Hematopoietic multipotent progenitor cell treated with erythropoietin and hydrocortisone succinate and interleukin-3 and kit ligand, for 6 days (in vitro differentiated cells): ENCODE data around the gene POLRMT.
"Not testable (repeated sequence)": the region's sequence is repeated elsewhere in the genome, so short reads cannot be mapped to it uniquely, and the experiment has no call there.

Experiments used
- DNase-seq: peaks from one replicate; pipeline ENCODE4 v3.0.0-alpha.2; 2015

POLRMT gene

DNA sequence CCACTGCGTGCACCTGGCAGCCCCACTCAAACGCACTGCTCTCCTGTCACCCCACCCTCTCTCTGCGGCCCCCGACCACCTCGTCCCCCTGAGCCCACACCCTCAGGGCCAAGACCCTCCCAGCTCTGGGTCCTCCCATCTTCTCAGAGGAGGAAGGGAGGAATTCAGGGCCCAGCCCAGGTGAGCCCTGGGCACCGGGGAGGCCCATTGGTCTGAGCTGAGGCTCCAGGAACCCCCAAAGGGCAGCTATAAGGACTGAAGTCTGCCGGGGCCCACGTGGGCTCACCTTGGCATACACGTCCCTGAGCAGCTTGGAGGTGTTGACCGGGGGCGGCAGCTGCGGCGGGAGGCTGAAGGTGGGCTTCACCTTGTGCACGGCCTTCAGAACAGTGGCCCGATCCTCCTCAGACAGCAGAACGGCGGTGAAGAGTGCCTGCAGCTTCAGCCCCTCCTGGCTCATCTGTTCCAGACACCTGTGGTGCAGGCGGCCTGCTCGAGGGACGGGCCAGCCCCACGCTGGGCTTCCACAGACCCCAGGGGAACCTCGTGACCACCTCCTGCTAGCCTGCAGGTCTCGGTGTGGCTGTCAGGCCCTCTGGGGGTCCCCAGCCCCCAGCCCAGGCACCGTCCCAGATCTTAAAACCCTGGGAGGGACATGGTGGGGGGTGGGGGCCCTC lies 8.8 kb downstream of the POLRMT start:
- no peak for DNase-seq

DNA sequence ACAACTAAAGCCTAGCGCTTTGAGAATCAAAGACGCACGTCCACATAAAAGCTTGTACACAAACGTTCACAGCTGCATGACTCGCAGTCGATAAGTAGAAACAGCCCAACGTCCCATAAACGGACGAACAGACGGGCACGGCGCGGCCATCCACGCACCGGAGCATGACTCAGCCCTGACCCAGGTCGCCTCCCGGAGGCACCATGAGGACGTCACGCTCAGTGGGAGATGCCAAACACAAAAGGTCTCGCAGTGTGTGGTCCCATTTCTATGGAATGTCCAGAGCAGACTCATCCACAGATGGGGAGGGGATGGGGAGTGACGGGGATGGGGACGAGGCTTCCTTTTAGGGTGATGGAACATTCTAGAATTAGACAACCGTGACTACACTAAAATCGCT lies 9.4 kb downstream of the POLRMT start:
- no peak for DNase-seq

- no peak for DNase-seq
Observed at GRCh38 chr19:623175-623916, 10.0 kb downstream of the POLRMT start.

GRCh38 chr19:622666-623065 lies 10.7 kb downstream of the POLRMT start:
- DNase-seq, result no peak

DNA sequence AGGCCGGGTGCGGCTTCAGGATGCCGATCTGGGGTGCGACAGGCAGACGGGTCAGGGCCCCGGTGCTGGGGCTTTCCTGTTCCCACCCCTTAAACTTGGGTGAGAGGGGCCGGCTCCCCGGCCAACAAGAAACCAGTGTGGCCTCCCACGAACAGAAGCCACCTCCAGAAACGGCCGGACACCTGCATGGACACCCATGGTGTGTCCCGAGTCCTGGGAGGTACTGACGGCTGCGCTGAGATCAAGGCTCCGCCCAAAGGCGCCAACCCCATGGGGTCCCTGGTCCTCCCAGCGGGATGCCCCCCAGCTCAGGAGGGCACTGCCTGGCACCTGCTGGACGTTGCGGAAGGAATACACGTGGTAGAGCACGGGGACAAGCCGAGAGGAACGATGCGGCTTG lies 11.5 kb downstream of the POLRMT start:
- no peak for DNase-seq

GRCh38 chr19:621191-621590 lies 12.1 kb downstream of the POLRMT start:
- not testable (repeated sequence) for DNase-seq

DNA sequence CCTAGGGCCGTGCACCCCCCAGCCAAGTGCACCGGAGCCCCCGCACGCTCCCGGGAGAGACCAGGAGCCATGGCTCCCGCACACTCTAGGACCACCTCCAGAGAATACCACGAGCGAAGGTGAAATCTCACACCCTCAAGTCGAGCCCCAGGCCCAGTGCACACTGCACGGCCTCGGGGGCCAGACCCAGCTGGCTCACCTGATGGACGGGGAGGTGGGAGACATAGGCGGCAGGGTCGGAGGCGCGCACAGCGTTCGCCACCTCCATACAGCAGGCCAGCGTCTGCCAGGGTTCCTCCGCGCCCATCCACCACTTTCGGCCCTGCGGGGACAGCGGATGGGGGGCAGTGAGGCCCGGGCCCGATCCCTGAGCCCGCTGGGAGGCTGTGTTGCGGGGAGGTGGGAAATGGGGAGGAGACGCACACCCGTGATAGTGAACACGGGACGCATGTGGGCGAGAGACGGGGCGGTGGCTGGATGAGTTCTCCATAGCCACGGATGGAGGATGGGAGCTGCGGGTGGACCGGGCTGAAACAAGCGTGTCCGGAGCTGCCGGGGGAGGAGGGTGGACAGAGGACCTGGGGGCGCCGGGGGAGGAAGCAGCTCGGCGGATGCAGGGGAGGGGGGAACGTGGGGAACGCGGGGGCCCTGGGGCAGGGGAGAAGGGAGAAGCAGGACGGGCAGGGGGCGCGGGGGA lies 13.0 kb downstream of the POLRMT start:
- no peak for DNase-seq

DNA sequence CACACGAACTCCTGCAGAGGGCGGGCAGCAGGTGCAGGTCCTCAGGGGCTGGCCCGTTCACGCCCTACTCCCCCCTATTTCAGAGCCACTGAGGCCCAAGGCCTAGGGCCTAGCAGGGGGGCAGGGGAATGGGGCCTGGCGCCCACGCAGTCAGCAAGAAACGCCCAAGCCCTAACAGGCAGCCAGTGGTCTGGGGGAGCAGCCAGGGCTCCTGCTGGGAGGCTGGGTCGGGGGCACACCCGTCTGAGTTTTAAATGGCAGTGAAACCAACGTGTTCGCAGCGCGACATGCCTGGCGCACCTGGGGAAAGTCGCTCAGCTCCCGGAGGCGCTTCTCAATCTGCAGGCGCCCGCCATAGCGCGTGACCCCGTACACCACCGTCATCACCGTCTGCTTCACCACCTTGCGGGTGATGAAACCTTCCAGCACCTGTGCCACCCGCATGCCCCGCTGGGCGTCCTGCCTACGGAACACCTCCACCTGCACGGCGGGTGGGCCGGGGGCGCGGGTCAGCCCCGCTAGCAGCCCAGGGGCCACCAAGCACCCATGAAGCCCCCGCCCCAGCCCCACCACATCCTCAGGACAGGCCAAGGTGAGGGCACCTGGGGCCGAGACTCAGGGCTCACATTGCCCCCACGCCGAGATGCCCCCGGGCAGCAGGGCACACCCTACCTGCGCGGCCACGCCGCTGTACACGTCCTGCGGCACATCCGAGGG lies 13.9 kb downstream of the POLRMT start:
- DNase-seq, result no peak

GRCh38 chr19:618674-619285 lies 14.6 kb downstream of the POLRMT start:
- DNase-seq, result no peak

- DNase-seq, result no peak
Observed at GRCh38 chr19:618247-618619, 15.1 kb downstream of the POLRMT start.

GRCh38 chr19:617551-618246 lies 15.6 kb downstream of the POLRMT start:
- no peak for DNase-seq

DNA sequence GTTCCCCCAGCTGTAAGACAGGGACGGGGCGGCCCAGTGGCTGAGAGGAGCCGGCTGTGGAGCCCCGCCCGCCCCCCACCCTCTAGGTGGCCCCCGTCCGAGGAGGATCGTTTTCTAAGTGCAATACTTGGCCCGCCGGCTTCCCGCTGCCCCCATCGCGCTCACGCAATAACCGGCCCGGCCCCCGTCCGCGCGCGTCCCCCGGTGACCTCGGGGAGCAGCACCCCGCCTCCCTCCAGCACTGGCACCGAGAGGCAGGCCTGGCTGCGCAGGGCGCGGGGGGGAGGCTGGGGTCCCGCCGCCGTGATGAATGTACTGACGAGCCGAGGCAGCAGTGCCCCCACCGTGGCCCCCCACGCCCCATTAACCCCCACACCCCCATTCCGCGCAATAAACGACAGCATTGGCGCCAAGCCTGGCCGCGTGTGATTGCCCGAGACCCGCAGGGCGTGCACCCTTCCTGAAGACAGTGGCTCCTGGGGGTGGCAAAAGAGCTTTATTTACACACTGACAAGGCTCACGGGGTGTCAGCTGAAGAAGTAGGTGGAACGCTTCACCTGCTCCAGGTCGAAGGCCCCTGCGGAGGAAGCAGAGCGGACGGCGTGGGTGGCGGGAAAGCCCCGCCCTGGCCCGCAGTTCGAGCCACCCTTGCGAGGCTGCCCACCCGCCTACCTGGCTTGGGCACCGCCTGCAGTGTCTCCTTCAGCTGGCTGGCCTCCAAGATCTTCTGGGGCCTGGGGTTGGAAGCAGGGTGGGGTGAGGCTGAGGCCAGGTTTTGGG lies 16.4 kb downstream of the POLRMT start:
- no peak for DNase-seq

DNA sequence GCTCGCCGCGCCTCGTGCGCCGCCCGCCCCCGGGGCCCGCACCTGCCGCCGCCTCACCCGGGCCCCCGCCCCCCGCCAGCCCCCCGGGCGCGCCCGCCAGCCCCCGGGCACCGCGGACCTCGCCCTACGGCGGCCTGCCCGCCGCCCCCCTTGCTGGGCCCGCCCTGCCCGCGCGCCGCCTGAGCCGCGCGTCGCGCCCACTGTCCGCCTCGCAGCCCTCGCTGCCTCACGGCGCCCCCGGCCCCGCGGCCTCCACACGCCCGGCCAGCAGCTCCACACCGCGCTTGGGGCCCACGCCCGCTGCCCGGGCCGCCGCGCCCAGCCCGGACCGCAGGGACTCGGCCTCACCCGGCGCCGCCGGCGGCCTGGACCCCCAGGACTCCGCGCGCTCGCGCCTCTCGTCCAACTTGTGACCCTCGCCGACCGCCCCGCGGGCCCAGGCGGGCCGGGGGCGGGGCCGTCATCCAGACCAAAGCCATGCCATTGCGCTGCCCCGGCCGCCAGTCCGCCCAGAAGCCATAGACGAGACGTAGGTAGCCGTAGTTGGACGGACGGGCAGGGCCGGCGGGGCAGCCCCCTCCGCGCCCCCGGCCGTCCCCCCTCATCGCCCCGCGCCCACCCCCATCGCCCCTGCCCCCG lies 17.2 kb downstream of the POLRMT start:
- no peak for DNase-seq

DNA sequence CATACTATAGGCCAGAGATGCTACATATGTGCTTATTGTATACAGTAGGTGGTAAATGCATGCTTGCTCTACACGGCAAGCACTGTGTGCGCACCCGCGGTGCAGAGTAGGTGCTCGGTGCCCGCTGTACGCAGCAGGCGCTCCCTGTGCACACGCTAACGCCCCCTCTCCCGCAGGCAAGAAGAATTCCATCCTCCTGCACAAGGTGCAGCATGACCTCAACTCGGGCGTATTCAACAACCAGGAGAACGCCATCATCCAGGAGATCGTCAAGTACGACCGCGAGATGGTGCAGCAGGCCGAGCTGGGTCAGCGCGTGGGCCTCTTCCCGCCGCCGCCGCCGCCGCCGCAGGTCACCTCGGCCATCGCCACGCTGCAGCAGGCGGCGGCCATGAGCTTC lies 17.7 kb downstream of the POLRMT start:
- peak; percentile 51 for DNase-seq

- no peak for DNase-seq
Observed at GRCh38 chr19:613732-614567, 19.4 kb downstream of the POLRMT start.

- no peak for DNase-seq
Observed at GRCh38 chr19:612941-613340, 20.4 kb downstream of the POLRMT start.

DNA sequence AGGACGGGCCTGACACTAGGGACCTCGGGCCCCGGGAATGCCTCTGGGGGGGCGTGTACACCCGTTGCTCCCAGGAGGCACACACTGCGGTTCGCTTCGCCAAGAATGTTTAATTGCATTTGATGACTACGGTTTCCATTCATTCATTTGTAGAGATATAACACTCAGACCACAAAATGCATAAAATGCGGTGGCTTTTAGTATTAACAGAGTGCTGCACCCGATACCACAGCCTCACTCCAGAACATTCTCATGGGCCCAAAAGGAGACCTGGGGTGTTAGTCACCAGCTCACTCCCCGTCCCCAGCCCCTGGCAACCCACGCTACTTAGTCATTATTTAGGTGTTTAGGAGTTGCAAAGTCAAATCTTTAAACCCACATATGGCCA lies 21.9 kb downstream of the POLRMT start:
- no peak for DNase-seq

GRCh38 chr19:610801-611480 lies 22.4 kb downstream of the POLRMT start:
- DNase-seq, result peak; percentile 76

DNA sequence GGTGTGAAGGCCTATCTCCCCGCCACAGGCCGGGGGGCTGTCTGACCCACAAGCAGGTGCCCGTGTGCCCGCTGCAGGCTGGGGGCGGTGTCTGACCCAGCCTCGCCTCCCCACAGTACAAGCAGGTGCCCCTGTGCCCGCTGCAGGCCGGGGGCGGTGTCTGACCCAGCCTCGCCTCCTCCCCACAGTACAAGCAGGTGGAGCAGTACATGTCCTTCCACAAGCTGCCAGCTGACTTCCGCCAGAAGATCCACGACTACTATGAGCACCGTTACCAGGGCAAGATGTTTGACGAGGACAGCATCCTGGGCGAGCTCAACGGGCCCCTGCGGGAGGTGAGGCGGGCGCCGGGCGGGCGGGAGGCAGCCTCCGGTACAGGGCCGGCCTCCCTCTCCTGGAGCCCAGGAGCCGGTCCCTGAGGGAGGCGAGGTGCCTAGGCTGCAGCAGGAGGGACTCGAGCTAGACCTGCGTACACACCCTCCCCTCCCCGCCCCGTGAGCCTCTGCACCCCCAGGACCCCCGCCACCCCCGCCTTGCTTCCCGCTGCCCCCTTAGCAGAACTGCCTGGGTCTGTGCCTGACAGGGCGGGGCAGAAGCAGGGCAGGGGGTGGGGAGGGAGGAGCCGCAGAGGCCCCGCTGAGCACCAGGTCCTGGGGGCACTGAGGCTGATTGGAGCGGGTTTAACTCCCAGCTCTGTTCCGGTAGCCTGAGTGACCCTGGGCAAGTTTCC lies 23.1 kb downstream of the POLRMT start:
- DNase-seq, result peak; percentile 25
